Measurements from ENCODE around the gene FSD2. TPM values are rescaled to one million over a fixed set of nuclear protein-coding genes. Genes with fewer than 3 reads are reported as not detected.

Gene FSD2, protein sequence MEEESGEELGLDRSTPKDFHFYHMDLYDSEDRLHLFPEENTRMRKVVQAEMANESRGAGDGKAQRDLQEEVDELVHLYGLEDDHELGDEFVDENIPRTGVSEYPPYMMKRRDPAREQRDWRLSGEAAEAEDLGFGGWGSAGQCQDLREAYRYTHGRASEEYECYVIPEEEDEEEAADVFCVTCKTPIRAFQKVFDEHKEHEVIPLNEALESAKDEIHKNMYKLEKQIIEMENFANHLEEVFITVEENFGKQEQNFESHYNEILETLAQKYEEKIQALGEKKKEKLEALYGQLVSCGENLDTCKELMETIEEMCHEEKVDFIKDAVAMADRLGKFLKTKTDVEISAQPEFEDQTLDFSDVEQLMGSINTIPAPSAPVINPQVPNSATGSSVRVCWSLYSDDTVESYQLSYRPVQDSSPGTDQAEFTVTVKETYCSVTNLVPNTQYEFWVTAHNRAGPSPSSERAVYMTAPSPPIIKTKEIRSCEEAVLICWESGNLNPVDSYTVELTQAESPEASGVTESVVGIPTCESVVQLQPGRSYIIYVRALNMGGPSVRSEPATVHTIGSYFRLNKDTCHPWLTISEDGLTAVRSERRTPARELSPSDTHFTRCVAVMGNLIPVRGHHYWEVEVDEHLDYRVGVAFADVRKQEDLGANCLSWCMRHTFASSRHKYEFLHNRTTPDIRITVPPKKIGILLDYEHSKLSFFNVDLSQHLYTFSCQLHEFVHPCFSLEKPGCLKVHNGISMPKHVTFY
- total RNA-seq (2014; rRNA removed) (not detected in 2 replicates), Bru-seq, nascent RNA (percentile 3 among the genes with signal in this experiment), BruChase-seq, experiment 1, labeled RNA remaining after a 6-hour chase (percentile 12 among the genes with signal in this experiment), BruChase-seq, experiment 2, labeled RNA remaining after a 2-hour chase (percentile 11 among the genes with signal in this experiment)
- long read RNA-seq, partial matches to known transcripts, result 0 of 4 reads
- long read RNA-seq, other reads (novel, unspliced or antisense), result 4 of 4 reads

DNA sequence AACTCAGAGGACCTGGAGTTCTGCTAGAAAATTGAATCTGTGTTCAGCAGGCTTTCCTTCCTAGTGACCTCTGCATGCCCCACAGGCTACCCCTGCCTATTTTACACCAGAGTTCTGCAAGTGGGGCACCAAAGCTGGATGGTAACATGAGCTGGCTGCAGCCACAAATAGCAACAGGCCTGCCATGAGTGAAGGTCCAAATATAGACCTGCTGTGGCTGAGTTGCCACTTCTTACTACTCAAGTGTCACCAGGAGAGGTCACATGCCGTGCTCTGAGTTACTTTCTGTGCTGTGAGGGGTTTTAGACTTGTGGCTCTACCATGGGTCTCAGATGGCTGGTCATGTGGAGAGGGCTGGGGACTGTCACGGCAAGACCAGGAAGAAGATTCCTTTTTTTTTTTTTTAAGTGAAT lies at the start of gene FSD2:
Gene FSD2 (minus strand): TSS at position 76 of the 413 bp plus-strand sequence. CDS start 18,679 bp downstream, outside the sequence.
- Histone ChIP-seq H3K79me2 (ENCODE audit: low read length) (peaks cover 9% of the 10 kb centered on the region), H3K4me2 (ENCODE audit: low read length) (no peak within 1 kb of the TSS), H2AFZ (ENCODE audit: low read length) (no peak within 1 kb of the TSS), H3K4me1 (ENCODE audit: insufficient read depth, low read length) (peaks cover 10% of the 10 kb centered on the region), H4K20me1 (ENCODE audit: low read length) (no peaks in the 10 kb centered on the region), H3K9ac (ENCODE audit: low read length) (no peak within 1 kb of the TSS), H3F3A (ENCODE audit: low read length, unreplicated experiment) (no peaks in the 10 kb centered on the region), H3K9me3 (ENCODE audit: low read length) (no peaks in the 10 kb centered on the region), H3K4me3 (ENCODE audit: low read length) (no peak within 1 kb of the TSS), H3K27me3 (ENCODE audit: low read length) (peaks cover 3% of the 10 kb centered on the region; the same call in 1 of the 2 replicates), H3K27ac (ENCODE audit: low read length) (no peak within 1 kb of the TSS), H3K36me3 (ENCODE audit: low read depth, low read length) (no peaks in the 10 kb centered on the region), H3K9me2 (replicated peaks; ENCODE audit: low read length) (no peaks in the 10 kb centered on the region)
- ChIA-PET POLR2A (ENCODE audit: unreplicated experiment) (no interaction called here), CTCF (no interaction called here)
- DNase-seq (no peak), ATAC-seq (no peak)
- intact Hi-C loops (cut with micrococcal nuclease), result loop anchor here (5.0 kb wide), 1 partner anchor 54 kb away; no protein-coding TSS in a partner anchor
- BruUV-seq (replicated peaks), result no TSS peak
- TF ChIP-seq, protein P1, sequence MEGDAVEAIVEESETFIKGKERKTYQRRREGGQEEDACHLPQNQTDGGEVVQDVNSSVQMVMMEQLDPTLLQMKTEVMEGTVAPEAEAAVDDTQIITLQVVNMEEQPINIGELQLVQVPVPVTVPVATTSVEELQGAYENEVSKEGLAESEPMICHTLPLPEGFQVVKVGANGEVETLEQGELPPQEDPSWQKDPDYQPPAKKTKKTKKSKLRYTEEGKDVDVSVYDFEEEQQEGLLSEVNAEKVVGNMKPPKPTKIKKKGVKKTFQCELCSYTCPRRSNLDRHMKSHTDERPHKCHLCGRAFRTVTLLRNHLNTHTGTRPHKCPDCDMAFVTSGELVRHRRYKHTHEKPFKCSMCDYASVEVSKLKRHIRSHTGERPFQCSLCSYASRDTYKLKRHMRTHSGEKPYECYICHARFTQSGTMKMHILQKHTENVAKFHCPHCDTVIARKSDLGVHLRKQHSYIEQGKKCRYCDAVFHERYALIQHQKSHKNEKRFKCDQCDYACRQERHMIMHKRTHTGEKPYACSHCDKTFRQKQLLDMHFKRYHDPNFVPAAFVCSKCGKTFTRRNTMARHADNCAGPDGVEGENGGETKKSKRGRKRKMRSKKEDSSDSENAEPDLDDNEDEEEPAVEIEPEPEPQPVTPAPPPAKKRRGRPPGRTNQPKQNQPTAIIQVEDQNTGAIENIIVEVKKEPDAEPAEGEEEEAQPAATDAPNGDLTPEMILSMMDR (conservative IDR thresholded peaks at IDR 0.05; ENCODE audit: low read depth, low read length), result no peak

- Histone ChIP-seq H3K27me3 (ENCODE audit: low read length) (no peaks in the 10 kb centered on the region), H3K9me3 (ENCODE audit: low read length) (no peaks in the 10 kb centered on the region), H3K9me2 (replicated peaks; ENCODE audit: low read length) (no peaks in the 10 kb centered on the region), H2AFZ (ENCODE audit: low read length) (no peak overlapping the region), H4K20me1 (ENCODE audit: low read length) (no peaks in the 10 kb centered on the region), H3K36me3 (ENCODE audit: low read depth, low read length) (no peaks in the 10 kb centered on the region), H3K4me1 (ENCODE audit: insufficient read depth, low read length) (peaks cover 6% of the 10 kb centered on the region; the same call in 1 of the 2 replicates), H3K4me3 (ENCODE audit: low read length) (no peak overlapping the region), H3K4me2 (ENCODE audit: low read length) (no peak overlapping the region), H3F3A (ENCODE audit: low read length, unreplicated experiment) (no peaks in the 10 kb centered on the region), H3K9ac (ENCODE audit: low read length) (no peak overlapping the region), H3K79me2 (ENCODE audit: low read length) (no peaks in the 10 kb centered on the region), H3K27ac (ENCODE audit: low read length) (no peak overlapping the region)
- no TSS peak for BruUV-seq (replicated peaks)
- ChIA-PET POLR2A (ENCODE audit: unreplicated experiment) (no interaction called here), CTCF (no interaction called here)
- intact Hi-C loops (cut with micrococcal nuclease), result no loop called here
- DNase-seq (no peak), ATAC-seq (no peak)
- TF ChIP-seq EZH2 (IDR thresholded peaks at IDR 0.05; ENCODE audit: low read length, unreplicated experiment) (no peak), EZH2phosphoT487 (IDR thresholded peaks at IDR 0.05; ENCODE audit: borderline replicate concordance, low read length) (no peak)
- TF ChIP-seq, protein P1 (conservative IDR thresholded peaks at IDR 0.05; ENCODE audit: low read depth, low read length), result no peak
These were observed 48.7 kb upstream of the FSD2 start for GRCh38 chr15:82854554-82854953.

Measured in PC-3 (cell line).